Astrocyte of the hippocampus (primary cell): ENCODE results near the gene SLC35G6.
"Not testable (repeated sequence)": the region's sequence is repeated elsewhere in the genome, so short reads cannot be mapped to it uniquely, and the experiment has no call there.

ENCODE experiments used
- DNase-seq: peaks from one replicate; pipeline ENCODE4 v3.0.0; 2011; ENCODE audit warnings: low read depth, low spot score

Gene SLC35G6

GRCh38 chr17:7460850-7461660 lies 20.2 kb upstream of the SLC35G6 start:
- DNase-seq, result no peak

- DNase-seq, result no peak
Measured at GRCh38 chr17:7462474-7463371, 18.5 kb upstream of the SLC35G6 start.

GRCh38 chr17:7463372-7463846 lies 17.8 kb upstream of the SLC35G6 start:
- DNase-seq, result no peak

GRCh38 chr17:7464081-7464480 lies 17.2 kb upstream of the SLC35G6 start:
- DNase-seq, result no peak

- DNase-seq, result no peak
Measured at GRCh38 chr17:7465597-7466275, 15.5 kb upstream of the SLC35G6 start.

GRCh38 chr17:7466318-7466638 lies 15.0 kb upstream of the SLC35G6 start:
- DNase-seq, result no peak

- peak; percentile 65 for DNase-seq
Measured at GRCh38 chr17:7466639-7467341, 14.5 kb upstream of the SLC35G6 start.

GRCh38 chr17:7467498-7467897 lies 13.7 kb upstream of the SLC35G6 start:
- DNase-seq, result no peak

GRCh38 chr17:7468290-7468689 lies 13.0 kb upstream of the SLC35G6 start:
- DNase-seq, result no peak

- DNase-seq, result no peak
Measured at GRCh38 chr17:7468804-7469389, 12.3 kb upstream of the SLC35G6 start.

GRCh38 chr17:7469843-7470242 lies 11.4 kb upstream of the SLC35G6 start:
- DNase-seq, result not testable (repeated sequence)

GRCh38 chr17:7470457-7470973 lies 10.7 kb upstream of the SLC35G6 start:
- DNase-seq, result not testable (repeated sequence)

- DNase-seq, result no peak
Measured at GRCh38 chr17:7471729-7472128, 9.5 kb upstream of the SLC35G6 start.

- DNase-seq, result not testable (repeated sequence)
Measured at GRCh38 chr17:7474767-7475166, 6.5 kb upstream of the SLC35G6 start.

- no peak for DNase-seq
Measured at GRCh38 chr17:7475764-7476422, 5.4 kb upstream of the SLC35G6 start.

GRCh38 chr17:7476494-7476893 lies 4.8 kb upstream of the SLC35G6 start:
- DNase-seq, result peak; percentile 63

GRCh38 chr17:7476951-7477350 lies 4.3 kb upstream of the SLC35G6 start:
- DNase-seq, result no peak

- DNase-seq, result peak; percentile 91
Measured at GRCh38 chr17:7477392-7478275, 3.6 kb upstream of the SLC35G6 start.
